SIG-M5 (cell line): ENCODE measurements around the gene MAP4K2.

ENCODE experiments used
- DNase-seq: peaks from one replicate; lab custom pipeline; 2025; lab: John Stamatoyannopoulos, UW

The MAP4K2 gene

GRCh38 chr11:64767344-64768299 is 35.4 kb downstream of the MAP4K2 start:
- DNase-seq = no peak

DNA sequence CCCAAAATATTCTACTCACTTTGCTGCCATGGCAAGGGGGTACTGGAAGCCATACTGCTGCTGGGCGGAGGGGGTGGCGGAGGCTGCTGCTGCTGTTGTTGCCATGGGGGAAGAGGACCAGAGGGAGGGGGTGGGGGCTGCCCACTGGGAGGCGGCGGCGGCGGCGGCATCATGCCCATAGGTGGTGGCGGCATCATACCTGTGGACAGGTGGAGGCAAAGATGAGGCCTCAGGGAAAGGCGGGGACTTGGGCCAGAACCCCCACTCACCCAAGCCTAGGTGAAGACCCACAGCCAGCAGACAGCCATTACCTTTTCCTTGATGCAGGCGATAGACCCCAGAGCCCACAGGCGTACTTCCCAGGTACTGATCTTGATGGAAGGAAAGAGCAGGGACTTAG is 36.1 kb downstream of the MAP4K2 start:
- DNase-seq = no peak

DNA sequence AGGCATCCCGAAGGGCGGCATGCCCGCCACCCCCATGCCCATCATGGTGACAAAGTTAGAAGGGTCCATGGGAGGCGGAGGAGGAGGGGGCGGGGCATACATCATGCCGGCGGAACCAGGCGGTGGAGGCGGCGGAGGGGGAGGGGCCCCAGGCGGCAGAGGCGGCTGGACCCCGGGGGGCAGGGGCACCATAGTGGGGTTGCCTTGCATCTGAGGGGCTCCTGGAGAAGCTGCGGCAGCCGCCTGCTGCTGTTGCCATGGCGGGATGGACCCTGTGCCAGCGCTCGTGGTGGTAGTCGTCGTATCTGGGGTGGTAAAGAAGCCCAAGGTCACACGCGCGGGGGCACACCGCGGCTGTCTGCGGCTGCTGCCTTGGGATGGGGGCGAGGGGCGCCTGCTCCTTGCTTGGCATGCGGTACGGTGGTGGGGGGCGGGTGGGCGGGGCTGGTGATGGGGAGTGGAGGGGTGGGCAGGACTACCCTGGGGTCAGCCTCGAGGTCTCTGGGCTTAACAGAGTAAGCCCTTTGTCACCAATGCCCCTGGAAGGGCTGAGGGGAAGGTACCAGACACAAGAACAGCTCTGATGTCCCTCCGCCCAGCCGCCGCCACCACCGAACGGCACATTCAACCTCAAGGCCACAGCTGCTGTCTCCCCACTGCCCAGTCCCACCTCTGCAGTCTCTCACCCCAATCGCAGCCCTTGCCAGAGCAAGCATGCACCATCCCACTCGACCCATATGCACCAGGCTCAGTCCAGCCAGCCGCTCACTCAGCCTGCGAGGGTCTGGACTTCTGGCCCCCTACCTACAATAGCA is 37.0 kb downstream of the MAP4K2 start:
- no peak for DNase-seq

GRCh38 chr11:64765291-64765850 is 37.6 kb downstream of the MAP4K2 start:
- no peak for DNase-seq

GRCh38 chr11:64764753-64765152 is 38.3 kb downstream of the MAP4K2 start:
- DNase-seq = no peak

DNA sequence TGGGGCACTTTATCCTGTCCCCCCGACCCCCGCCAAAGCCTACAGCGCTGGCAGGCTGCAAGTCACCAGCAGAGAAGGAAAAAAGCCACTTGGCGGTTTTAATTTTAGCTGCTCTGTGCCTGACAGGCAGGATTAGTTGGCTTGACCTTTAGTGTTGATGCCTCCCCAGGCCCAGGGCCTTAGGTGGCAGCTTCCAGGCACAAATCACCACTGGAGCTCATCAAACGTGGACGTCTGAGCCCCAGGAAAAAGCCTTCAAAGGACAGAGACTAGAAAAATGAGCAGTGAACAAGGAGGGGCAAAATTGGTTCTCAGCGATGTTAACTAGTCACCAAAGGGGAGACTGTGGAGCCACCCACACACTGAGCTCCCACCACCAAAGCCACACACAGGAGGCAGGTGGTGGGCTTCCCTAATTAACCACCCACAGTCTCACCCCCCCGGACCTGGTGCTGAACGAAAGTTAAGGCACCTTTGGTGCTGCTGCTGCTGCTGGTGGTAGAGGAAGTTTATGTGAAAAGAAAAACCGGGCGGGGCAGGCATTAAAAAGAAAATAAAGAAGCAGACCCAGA is 38.9 kb downstream of the MAP4K2 start:
- no peak for DNase-seq

DNA sequence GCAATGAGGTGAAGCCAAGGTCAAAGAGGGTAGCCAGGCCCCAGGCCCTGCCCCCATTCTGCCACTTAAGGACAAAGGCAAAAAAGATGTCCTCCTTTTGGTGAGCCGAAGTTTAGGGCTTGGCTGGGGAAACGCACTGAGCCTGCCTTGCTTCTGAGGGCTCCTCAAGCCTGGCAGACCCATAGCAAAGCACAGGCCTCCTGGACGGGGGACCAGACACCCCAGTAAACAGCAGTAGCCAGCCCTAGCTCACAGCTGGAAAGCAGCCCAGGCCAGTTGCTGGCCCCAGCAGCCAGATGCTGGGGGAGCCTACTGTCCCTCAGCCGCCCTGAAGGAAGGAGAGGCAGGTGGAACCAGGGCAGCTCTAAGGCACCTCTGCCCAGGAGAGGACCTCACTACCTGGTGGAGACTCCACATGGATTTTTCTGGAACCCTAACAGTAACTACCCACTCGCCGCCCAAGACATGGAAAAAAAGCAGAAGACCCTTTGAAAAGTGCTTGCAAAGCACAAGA is 39.4 kb downstream of the MAP4K2 start:
- no peak for DNase-seq

DNA sequence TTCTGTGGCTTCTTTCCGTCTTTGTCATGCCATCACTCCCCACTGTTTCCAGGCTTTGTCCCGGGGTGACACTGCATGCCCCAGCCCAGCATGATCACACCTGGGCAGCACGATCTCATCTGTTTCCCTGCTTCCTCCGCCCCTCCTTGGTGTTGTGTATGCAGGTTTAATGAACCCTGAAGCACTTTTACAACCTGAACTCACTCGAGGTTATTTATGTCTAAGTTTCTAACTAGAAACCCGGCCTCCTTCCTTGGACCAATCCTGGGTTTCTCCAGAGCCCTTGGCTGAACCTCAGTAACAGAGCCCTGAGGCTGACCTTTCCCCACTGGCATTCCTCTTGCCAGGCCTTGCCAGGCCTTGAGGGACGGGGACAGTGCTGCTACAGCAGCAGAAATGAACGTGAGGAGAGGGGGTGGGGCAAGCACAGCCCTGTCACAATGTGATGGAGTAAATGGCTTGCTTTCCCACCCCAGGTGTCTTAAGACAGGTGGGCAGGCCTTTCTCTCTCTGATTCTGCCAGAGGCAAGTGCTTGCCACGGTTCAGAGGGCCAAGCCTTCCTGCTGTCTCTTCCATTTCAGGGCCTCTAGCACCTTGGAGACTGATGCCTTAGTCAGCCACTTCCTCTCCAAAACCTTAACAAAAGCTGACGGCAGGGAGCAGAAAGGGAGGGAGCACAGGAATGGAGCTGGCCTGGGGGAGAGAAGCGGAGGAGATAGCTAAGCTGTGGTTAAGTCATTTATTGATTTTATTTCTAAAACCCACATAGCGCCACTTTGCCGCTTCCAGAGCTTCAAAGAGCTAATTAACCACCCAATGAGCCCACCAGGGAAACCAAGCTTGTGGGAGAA is 40.1 kb downstream of the MAP4K2 start:
- no peak for DNase-seq

GRCh38 chr11:64762277-64762673 is 40.7 kb downstream of the MAP4K2 start:
- no peak for DNase-seq

DNA sequence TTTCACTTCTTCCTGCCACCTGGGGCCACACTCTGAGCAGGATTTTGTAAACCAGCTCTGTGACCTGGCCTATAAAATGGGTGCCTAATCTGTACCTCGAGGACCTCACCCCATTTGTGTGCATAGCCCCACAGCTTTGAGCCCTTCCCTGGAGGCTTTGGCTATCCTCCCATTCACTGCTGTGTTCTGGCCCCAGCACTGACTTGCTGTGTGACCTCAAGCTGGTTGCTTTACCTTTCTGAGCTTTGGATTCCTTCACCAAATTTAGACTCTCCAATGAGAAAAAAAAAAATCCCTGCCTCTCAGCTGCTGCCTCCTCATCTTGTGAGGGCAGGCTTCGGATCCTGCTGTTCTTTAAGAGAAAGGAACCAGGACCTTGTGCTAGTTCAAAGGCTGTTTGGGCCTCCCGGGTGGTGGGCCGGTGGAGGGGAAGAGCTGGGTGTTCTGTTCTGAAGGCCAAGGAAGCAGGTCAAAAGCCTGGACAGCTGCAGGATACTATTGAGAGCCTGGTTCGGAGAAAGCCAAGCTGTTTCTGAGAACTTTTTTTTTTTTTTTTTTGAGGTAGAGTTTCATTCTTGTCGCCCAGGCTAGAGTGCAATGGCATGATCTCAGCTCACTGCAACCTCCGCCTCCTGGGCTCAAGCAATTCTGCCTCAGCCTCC is 42.1 kb downstream of the MAP4K2 start:
- no peak for DNase-seq

- no peak for DNase-seq
Measured at GRCh38 chr11:64759722-64760719, 43.0 kb downstream of the MAP4K2 start, which contains the start of gene PYGM. Gene PYGM (minus strand): TSS chr11:64759974. CDS start chr11:64759898, 76 bp downstream.

- DNase-seq = no peak
Measured at GRCh38 chr11:64759131-64759721, 43.8 kb downstream of the MAP4K2 start.

DNA sequence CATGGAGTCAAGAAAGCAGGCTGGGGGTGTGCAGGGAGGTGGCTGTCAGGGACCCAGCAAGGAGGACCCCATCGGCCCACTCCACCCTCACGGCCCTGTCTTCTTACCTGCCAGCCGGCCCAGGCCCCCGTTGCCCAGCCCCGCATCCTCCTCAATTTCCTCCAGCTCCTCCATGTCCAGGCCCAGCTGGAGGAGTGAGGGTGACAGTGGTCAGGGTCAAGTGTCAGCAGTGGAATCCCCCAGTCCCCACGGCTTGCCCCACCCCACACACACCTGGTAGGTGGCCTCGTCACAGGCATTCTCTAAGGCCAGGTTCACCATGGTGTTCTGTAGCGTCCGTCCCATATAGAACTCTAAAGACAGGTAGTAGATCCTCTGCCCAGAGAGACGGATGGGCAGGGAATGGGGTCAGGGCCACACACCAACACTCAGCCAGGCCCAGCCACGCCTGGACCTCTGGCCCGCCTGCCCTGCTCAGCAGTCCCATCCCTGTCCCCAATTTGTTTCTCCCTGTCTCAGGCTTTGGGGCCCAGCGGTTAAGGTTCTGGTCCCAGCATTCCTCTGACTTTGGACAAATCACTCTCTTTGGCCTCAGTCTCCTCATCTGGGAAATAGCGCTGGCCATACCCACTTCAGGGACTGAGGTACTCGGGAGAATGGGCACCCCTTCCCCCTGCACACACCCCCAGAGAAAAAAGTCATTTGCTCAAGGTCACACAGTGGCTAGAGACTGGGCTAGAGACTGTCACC is 44.5 kb downstream of the MAP4K2 start:
- DNase-seq = no peak

DNA sequence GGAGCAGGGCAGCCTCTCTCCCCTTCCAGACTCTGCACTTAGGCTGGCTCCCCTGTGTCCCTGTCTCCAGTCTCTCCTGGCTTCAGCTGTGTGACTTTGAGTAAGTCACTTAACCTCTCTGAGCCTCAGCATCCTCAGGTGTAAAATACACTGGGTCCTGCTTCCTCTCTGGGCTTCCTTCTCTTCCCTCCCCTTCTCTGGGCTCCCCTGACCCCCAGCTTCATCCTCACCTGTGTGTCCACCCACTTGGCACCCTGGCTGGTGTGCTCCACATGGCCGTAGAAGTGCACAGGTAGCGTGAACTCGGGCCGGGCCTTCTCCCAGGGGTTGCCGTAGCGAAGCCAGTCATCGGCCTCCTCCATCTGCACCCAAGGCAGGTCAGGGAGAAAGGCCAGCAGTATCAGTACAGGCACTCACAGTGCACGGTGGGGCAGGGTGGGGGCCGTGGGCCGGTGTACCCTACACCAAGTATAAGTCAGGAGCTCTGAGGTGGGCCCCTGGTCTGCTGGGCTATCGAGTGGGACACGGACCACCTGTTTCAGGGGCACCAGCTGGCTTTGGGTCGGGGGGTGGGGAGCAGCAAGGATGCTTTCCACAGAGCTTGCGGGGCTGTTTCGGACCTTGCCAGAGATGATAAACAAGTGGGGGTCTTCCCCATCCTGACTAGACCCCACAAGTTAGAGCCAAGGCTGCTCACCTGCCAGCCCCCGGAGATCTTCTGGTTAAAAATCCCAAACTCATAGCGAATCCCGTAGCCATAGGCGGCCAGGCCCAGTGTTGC is 45.3 kb downstream of the MAP4K2 start:
- no peak for DNase-seq

DNA sequence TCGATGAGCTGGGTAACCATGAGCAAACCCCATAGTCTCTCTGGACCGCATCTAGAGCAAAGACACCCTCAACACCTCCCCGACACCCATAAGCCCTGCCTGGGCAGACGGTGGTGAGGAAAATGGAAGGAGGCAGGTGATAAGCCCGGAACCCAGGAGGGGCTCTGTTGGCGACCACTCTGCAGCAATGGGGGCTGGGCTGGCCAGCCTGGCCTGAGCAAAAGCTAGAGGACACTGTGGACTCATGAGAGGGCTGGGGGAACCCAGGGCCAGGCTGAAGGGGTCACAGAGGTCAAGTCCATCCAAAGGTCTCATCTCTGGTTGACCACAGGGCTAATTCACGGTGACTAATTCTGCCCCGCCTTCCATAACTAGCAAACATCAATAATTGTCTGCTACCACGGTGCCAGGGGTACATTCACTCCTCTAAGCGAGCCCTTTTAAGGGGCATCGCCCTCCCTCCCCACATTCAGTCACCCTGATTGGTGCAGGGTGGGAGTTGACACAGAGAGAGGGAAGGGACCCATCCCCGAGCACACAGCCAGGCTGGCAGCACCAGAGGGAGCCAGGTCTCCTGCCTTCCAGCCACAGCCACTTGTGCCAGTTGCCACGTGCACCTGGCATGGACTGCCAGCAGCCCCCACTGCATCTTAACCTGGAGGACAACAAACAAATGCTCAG is 47.2 kb downstream of the MAP4K2 start:
- no peak for DNase-seq

DNA sequence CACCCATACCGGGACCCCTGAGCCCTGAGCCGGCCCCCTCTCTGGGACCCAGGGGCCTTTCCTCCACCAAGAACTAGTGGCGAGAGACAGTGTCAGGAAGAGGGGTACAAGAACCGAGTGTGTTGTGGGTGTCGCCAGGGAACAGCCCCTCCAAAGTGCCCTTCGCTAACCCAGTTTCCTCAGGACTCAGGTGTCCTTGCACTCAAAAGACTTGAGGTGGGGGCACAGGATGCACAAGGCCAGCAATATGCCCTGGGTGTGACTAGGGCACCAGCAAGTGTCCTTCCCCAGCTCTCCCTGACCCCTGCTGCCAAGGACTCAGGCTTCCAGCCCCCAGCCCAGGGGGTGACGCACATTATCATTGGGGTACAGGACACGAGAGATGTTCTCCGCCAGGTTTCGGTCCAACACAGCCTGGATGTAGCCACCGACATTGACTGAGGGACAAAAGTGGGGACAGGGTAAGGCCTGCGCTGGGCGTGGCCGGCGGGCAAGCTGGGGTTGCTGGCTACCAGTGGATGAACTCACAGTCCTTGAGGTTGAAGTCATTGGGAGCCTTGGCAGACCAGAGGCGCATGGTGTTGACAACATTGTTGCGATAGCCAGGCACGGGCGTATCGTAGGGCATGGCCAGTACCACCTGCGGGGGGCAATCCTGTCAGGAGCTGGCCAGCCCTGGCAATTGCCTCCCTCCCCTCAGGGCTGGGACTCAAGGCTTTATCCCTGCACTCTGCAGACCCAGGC is 47.9 kb downstream of the MAP4K2 start:
- DNase-seq = no peak
